Measurements from ENCODE around the gene SUZ12.
"Not testable (repeated sequence)": the region's sequence is repeated elsewhere in the genome, so short reads cannot be mapped to it uniquely, and the experiment has no call there.

The SUZ12 gene

DNA sequence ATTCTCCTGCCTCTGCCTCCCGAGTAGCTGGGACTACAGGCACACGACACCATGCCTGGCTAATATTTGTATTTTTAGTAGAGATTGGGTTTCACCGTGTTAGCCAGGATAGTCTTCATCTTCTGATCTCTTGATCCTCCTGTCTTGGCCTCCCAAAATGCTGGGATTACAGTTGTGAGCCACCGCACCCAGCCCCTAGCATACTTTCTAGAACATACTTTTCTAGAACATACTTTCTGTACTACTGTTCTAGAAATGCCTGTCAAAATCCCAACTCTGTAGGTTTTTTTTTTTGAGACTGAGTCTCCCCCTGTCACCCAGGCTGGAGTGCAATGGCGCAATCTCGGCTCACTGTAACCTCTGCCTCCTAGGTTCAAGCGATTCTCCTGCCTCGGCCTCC is 27.3 kb downstream of the SUZ12 start:
- FAIRE-seq, result not testable (repeated sequence)

DNA sequence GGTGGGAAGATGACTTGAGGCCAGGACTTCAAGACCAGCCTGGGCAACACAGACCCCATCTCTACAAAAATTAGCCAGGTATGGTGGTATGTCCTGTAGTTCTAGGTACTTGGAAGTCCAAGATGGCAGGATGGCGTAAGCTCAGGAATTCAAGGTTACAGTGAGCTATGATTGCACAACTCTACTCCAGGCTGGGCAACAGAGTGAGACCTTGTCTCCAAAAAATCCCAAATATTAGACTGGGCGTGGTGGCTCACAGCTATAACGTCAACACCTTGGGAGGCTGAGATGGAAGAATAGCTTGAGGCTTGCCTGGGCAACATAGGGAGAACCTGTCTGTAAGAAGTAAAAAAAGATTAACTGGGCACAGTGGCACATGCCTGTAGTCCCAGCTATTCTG is 30.8 kb downstream of the SUZ12 start:
- no peak for FAIRE-seq

DNA sequence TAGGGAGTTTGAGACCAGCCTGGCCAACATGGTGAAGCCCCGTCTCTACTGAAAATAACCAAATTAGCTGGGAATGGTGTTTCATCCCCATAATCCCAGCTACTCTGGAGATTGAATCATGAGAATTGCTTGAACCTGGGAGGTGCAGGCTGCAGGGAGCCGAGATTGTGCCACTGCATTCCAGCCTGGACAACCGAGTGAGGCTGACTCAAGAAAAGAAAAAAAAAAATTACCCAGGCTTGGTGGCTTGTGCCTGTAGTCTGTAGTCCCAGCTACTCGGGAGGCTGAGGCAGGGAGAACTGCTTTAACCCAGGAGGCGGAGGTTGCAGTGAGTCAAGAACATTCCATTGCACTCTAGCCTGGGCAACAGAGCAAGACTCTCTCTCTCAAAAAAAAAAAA is 33.6 kb downstream of the SUZ12 start:
- not testable (repeated sequence) for FAIRE-seq

DNA sequence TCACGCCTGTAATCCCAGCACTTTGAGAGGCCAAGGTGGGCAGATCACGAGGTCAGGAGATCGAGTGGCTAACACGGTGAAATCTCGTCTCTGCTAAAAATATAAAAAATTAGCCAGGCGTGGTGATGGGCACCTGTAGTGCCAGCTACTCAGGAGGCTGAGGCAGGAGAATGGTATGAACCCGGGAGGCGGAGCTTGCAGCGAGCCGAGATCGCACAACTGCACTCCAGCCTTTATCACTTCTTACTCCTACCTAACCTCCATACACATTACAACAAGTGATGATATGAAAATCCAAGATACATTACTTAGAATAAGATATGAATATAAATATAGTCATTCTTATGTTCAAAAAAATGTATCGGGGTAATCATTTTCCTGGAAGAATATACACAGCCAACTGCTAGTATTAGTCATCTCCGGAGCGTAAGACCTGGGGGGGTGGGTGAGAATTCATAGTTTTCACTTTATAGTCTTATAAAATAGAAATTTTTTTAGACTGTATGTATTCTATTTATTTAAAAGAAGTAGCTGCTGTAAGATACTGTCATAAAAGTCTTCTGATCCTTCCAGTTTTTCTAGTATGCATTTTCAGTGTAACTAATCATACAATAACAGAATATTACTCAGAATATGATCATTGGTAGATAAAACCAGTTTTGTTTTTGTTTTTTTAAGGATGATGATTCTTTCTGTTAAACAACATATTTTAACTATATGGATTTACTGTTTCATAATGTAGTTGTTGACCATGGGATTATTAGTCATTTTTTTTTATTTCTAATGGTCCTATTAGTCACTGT is 37.7 kb downstream of the SUZ12 start:
- FAIRE-seq, result peak; percentile 66

- FAIRE-seq, result not testable (repeated sequence)
Measured at GRCh38 chr17:31975391-31975790, 38.6 kb downstream of the SUZ12 start.

DNA sequence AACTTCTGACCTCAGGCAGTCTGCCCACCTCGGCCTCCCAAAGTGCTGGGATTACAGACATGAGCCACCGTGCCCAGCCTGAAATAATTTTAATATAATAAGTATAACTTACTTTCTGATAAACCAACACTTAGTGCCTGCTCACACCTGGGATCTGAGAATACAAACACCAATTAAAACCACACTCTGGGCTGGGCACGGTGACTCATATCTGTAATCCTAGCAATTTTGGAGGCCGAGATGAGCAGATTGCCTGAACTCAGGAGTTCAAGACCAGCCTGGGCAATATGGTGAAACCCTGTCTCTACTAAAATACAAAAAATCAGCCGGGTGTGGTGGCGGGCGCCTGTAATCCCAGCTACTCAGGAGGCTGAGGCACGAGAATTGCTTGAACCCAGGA is 55.0 kb downstream of the SUZ12 start:
- FAIRE-seq, result not testable (repeated sequence)

DNA sequence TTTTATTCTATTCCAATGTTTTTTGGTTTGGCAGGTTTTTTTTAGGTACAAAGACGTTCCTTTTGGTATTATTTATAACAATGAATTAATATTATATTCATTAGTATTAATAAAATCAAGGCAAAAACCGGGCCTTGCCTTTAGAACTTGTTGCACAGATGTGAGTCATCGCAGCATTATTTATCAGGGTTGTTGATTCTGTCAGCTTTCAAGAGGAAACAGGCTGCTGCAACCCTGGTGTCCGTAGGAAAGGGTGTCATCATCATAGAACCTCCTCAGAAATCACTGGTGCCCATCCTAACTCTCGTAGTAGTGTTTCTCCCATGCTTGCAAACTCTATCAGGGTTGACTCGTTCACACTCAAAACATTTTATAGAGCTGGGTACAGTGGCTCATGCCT is 60.2 kb downstream of the SUZ12 start:
- no peak for FAIRE-seq

GRCh38 chr17:32006957-32007462 is 70.2 kb downstream of the SUZ12 start, which contains the start of gene LRRC37B:
TSS of gene LRRC37B (plus strand) at chr17:32007383. CDS start at chr17:32021393, 14,010 bp downstream.
- FAIRE-seq, result no peak

- FAIRE-seq, result no peak
Measured at GRCh38 chr17:32007463-32008298, 70.9 kb downstream of the SUZ12 start.

DNA sequence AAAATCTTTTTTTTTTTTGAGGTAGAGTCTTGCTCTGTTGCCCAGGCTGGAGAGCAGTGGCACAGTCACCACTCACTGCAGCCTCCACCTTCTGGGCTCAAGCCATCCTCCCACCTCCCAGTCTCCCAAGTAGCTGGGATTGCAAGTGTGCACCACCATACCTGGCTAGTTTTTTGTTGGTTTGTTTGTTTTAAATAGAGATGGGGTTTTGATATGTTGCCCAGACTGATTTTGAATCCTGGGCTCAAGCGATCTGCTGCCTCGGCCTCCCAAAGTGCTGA is 72.4 kb downstream of the SUZ12 start:
- no peak for FAIRE-seq

DNA sequence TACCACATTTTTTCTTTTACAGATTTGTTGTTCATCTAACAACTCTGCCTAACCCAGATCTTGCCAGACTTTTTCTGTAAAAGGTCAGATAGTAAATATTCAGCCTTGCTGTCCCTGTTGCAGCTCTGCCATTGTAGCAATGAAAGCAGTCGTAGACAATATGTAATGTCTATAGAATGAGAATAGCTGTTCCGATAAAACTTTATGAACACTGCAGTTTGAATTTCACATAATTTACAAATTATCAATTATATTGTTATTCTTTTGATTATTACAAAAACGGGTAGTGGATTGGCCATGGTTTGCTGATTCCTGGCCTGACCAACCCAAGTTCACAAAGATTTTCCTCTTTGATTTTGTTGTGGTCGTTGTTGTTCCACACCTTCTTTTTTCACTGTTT is 73.3 kb downstream of the SUZ12 start:
- no peak for FAIRE-seq

DNA sequence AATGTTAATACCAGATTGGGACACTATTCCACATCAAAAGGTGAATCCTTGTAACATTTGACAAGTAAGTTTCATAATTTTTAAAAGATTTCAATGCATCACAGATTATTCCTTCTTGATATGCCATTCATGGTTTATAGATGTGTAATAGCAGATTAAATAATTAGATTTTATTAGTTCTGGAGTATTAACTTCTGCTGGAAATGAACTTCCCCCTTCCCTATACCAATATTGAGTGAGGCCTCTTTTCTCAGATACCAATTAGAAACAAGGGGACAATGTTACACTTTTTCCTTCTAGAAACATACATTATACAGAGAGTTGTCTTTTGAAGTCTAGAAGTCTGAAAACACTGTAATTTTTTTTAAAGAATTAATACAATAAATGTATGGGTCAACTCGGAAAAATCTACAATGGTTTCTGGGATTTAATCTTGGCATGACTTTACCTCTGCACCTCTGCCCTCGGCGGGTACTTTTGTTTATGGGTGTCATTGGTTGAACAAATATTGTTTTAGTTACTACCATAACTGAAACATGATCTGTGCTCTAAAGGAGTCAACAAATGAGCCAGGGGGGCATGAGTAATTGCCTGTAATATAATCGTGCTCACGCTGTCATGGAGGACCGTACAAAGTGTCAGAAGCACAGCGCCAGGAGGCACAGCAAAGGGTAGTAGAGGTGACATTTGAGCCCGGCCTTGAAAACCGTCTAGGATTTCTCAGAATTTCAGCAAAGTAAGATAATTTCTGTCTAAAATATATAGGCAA is 78.6 kb downstream of the SUZ12 start:
- no peak for FAIRE-seq

DNA sequence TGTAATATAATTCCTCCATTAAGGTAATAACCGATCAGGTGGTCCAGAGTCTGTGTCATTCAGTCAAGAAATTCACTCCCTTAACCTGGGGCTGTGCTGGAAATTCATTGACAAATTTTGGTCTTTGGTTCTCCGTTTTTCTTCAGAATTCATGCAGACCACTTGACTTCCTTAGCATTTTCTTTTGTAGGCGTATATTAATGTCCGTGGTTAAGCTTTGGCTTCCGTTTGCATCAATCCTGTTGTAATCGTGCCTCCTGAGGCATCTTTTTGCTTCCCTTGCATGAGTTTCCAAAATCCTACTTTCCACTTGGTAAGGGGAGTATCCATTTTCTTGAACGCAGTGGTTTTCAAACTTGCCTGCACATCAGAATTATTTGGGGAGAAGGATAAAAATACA is 79.4 kb downstream of the SUZ12 start:
- no peak for FAIRE-seq

DNA sequence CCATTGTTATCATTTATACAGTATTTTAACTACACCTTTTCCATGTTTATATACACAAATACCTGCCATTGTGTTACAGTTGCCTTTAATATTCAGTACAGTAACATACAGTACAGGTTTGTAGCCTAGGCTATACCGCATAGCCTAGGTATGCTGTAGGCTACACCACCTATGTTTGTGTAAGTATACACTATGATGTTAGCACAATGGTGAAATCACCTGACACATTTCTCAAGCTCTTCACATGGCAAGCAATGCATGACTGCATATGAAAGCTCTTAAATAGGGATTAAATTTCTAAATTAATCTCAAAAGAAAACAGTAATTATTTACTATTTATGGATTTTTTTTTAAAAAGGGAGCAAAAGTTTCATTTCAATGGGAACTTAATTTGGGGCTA is 82.4 kb downstream of the SUZ12 start:
- no peak for FAIRE-seq

DNA sequence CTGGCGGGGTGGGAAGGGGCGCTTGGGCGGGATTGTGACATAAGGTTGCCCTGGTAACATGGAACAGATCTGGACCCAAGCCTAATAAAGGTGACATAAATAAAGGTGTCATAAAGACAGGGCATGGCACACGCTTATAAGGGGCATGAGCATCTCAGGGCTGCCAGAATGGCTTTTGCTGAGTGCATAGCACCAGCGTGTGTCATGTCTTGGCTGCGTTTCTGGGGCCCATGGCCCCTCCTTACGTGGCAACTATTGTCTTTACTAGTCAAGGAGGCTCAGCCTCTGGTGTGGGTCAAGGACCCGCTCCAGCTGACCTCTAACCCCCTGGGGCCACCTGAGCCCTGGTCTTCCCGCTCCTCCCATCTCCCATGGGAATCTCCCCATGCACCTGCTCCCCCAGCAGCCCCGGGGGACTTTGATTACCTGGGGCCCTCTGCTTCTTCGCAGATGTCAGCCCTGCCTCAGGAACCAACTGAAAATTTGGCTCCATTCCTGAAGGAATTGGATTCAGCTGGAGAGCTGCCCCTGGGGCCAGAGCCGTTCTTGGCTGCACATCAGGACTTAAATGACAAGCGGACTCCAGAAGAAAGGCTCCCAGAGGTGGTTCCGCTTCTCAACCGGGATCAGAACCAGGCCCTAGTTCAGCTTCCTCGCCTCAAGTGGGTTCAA is 84.3 kb downstream of the SUZ12 start:
- no peak for FAIRE-seq

GRCh38 chr17:32021615-32021955 is 84.8 kb downstream of the SUZ12 start:
- FAIRE-seq, result no peak

- not testable (repeated sequence) for FAIRE-seq
Measured at GRCh38 chr17:32022554-32022953, 85.7 kb downstream of the SUZ12 start.

DNA sequence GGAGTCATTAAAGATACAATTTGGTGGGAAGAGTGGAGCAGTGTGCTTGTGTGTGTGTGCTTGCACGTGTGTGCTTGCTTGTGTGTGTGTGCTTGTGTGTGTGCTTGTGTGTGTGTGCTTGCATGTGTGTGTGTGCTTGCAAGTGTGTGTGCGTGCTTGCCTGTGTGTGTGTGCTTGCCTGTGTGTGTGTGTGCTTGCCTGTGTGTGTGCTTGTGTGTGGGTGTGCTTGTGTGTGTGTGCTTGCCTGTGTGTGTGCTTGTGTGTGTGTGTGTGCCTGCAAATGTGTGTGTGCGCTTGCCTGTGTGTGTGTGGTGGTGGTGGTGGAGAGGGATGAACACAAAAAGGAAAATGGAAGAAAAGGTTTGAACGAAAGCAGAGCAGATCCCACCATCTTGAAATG is 90.5 kb downstream of the SUZ12 start:
- not testable (repeated sequence) for FAIRE-seq

GRCh38 chr17:32033223-32033622 is 96.4 kb downstream of the SUZ12 start:
- FAIRE-seq, result no peak

DNA sequence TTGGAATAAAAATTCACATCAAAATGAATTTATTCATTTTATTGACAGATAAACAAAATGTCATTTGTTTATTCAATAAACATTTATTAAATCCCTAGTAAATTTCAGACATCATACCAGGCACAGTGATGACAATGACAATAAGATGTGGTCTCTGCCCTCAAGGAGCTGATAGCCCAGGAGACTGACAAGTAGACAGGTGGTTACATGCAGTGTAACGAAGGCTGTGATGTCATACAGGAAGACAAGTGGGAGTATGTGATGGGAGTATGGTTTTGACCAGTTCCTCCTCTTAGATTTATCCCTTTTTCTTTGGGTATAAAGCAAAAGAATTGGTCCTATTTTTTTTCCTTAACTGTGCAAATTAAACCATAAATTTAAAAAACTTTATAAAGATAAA is 97.0 kb downstream of the SUZ12 start:
- not testable (repeated sequence) for FAIRE-seq

GRCh38 chr17:32040246-32040645 is 103.4 kb downstream of the SUZ12 start:
- FAIRE-seq, result not testable (repeated sequence)

DNA sequence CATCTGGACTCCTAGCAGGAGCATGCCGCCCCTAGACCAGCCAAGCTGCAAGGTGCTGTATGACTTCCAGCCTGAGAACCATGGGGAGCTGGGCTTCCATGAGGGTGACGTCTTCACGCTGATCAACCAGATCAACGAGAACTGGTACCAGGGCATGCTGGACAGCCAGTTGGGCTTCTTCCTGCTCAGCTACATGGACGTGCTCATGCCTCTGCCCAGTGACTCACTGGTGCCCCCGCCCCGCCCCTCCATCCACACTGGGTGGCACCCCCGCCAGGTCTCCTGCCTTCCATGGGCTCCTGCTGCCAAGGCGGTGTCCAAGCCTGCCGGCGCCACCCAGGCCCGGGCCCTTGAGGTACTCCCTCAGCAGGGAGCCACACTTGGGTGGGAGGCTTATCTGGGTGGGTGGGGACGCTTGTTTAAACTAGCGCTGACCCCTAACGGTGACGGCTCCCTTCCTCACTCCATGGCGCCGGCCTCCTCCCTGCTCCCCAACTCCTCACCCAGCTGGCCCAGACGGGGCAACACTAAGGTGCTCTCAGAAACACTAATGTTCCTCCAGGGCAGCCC is 104.6 kb downstream of the SUZ12 start:
- not testable (repeated sequence) for FAIRE-seq
